ENCODE data around the gene FBXL7.

DNA sequence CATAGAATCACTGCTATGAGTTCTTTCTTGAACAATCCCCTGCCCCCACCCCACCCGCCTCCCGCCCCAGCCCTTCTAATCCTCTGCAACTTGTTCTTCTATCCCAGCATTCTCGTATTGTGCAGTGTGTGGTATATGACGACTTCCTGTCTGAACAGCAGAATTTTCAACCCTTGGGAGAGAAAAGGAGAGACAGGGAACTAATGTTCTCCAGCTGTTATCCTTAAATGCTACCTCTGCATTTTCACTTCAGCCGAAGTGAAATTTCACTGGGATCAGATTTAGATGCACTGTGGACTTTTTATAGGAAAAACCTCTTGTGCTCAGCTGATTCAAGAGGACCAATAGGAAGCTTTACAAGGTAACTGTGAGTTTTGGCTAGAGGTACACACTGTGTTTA is 2.2 kb downstream of the FBXL7 start:
- TF ChIP-seq, protein P1, sequence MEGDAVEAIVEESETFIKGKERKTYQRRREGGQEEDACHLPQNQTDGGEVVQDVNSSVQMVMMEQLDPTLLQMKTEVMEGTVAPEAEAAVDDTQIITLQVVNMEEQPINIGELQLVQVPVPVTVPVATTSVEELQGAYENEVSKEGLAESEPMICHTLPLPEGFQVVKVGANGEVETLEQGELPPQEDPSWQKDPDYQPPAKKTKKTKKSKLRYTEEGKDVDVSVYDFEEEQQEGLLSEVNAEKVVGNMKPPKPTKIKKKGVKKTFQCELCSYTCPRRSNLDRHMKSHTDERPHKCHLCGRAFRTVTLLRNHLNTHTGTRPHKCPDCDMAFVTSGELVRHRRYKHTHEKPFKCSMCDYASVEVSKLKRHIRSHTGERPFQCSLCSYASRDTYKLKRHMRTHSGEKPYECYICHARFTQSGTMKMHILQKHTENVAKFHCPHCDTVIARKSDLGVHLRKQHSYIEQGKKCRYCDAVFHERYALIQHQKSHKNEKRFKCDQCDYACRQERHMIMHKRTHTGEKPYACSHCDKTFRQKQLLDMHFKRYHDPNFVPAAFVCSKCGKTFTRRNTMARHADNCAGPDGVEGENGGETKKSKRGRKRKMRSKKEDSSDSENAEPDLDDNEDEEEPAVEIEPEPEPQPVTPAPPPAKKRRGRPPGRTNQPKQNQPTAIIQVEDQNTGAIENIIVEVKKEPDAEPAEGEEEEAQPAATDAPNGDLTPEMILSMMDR (IDR thresholded peaks at IDR 0.05; ENCODE audit: poor library complexity, severe bottlenecking), result no peak
- TF ChIP-seq EP300 (conservative IDR thresholded peaks at IDR 0.05; ENCODE audit: poor library complexity, severe bottlenecking) (no peak), RAD21 (conservative IDR thresholded peaks at IDR 0.05) (no peak), POLR2AphosphoS5 (IDR thresholded peaks at IDR 0.05) (no peak), EZH2 (IDR thresholded peaks at IDR 0.05; ENCODE audit: borderline replicate concordance, insufficient read depth, low read length, poor library complexity, severe bottlenecking) (no peak), TAF1 (IDR thresholded peaks at IDR 0.05; ENCODE audit: low read depth) (no peak), SMC3 (conservative IDR thresholded peaks at IDR 0.05; ENCODE audit: poor library complexity) (no peak), MXI1 (conservative IDR thresholded peaks at IDR 0.05; ENCODE audit: poor library complexity, severe bottlenecking) (no peak)
- TF ChIP-seq, protein P2, sequence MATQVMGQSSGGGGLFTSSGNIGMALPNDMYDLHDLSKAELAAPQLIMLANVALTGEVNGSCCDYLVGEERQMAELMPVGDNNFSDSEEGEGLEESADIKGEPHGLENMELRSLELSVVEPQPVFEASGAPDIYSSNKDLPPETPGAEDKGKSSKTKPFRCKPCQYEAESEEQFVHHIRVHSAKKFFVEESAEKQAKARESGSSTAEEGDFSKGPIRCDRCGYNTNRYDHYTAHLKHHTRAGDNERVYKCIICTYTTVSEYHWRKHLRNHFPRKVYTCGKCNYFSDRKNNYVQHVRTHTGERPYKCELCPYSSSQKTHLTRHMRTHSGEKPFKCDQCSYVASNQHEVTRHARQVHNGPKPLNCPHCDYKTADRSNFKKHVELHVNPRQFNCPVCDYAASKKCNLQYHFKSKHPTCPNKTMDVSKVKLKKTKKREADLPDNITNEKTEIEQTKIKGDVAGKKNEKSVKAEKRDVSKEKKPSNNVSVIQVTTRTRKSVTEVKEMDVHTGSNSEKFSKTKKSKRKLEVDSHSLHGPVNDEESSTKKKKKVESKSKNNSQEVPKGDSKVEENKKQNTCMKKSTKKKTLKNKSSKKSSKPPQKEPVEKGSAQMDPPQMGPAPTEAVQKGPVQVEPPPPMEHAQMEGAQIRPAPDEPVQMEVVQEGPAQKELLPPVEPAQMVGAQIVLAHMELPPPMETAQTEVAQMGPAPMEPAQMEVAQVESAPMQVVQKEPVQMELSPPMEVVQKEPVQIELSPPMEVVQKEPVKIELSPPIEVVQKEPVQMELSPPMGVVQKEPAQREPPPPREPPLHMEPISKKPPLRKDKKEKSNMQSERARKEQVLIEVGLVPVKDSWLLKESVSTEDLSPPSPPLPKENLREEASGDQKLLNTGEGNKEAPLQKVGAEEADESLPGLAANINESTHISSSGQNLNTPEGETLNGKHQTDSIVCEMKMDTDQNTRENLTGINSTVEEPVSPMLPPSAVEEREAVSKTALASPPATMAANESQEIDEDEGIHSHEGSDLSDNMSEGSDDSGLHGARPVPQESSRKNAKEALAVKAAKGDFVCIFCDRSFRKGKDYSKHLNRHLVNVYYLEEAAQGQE (IDR thresholded peaks at IDR 0.05; ENCODE audit: borderline replicate concordance), result no peak
